AG08396 (cell line): ENCODE results near the gene WDR70.
"Not testable (repeated sequence)": the region's sequence is repeated elsewhere in the genome, so short reads cannot be mapped to it uniquely, and the experiment has no call there.

Experiments
- DNase-seq: peaks from one replicate; pipeline ENCODE4 v3.0.0; 2012; ENCODE audit warnings: low spot score, mixed read lengths

WDR70 gene

DNA sequence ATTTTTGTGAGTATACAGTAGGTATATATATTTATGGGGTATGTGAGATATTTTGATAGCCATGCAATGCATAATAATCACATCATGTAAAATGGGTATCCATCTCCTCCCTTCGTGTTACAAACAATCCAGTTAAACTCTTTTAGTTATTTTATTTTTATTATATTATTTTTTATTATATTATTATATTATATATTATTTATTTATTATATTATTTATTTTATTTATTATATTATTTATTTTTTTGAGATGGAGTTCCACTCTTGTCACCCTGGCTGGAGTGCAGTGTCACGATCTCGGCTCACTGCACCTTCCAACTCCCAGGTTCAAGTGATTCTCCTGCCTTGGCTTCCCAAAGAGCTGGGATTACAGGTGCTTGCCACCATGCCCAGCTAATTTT is 138.6 kb downstream of the WDR70 start:
- no peak for DNase-seq

DNA sequence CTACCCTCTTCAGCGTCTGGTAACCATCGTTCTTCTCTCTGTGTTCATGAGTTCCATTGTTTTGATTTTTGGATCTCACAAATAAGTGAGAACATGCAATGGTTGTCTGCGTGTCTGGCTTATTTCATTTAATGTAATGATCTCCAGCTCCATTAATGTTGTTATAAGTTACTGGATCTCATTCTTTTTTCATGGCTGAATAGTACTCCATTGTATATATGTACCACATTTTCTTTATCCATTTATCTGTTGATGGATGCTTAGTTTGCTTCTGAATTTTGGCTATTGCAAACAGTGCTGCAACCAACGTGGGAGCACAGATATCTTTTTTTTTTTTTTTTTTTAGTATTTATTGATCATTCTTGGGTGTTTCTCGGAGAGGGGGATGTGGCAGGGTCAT is 139.2 kb downstream of the WDR70 start:
- DNase-seq: not testable (repeated sequence)

GRCh38 chr5:37519304-37519703 is 140.2 kb downstream of the WDR70 start:
- DNase-seq: no peak

GRCh38 chr5:37519807-37520206 is 140.7 kb downstream of the WDR70 start:
- DNase-seq: no peak

- no peak for DNase-seq
Observed at GRCh38 chr5:37520811-37521210, 141.7 kb downstream of the WDR70 start.

DNA sequence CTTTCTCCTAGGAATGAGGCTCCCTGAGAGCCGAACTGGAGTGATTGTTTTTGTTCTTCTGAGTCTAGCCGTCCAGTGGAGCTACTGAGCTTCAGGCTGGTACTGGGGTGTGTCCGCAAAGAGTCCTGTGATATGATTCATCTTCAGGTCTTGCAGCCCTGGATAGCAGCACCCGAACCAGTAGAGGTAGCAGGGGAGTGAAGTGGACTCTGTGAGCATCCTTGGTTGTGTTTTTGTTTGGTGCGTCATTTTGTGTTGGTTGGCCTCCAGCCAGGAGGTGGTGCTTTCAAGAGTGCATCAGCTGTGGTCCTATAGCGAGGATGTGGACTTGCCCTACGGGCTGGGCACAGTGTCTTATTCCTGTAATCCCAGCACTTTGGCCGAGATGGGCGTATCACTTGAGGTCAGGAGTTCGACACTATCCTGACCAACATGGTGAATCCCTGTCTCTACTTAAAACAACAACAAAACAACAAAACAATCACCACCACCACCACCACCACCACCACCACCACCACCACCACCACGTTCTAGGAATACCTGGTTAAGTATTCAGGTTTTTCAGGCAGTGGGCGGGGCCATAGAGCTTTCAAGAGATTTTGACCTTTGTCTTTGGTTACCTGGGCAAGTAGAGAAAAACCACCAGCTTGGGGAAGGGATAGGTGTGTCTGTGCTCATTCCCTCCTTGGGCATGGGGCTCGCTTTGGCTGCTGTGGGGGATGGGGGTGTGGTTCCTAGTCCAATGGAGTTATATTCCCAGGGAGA is 154.0 kb downstream of the WDR70 start:
- DNase-seq: no peak

- no peak for DNase-seq
Observed at GRCh38 chr5:37533851-37534250, 154.7 kb downstream of the WDR70 start.

DNA sequence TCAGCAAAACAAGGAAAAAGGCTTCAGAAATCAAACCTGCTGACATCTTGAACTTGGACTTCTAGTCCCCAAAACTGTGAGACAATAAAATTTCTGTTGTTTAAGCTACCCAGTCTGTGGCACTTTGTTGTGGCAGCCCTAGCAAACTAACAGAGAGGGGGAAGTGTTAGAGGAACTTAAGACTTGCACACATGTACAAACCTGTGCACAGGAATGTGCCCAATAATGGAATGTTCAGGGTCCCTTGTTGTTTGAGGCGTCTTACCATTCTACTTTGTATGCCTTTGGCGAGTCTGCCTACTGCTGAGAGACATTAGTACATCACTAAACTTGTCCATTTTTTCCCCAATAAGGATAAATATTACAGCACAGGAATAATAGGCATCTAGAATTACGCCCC is 160.3 kb downstream of the WDR70 start:
- DNase-seq: no peak

GRCh38 chr5:37543216-37543615 is 164.1 kb downstream of the WDR70 start:
- no peak for DNase-seq

- no peak for DNase-seq
Observed at GRCh38 chr5:37549411-37549810, 170.3 kb downstream of the WDR70 start.

GRCh38 chr5:37552161-37552560 is 173.0 kb downstream of the WDR70 start:
- no peak for DNase-seq

GRCh38 chr5:37552770-37553719 is 173.9 kb downstream of the WDR70 start:
- peak; percentile 17 for DNase-seq

GRCh38 chr5:37553720-37554404 is 174.7 kb downstream of the WDR70 start:
- no peak for DNase-seq

GRCh38 chr5:37554405-37554739 is 175.3 kb downstream of the WDR70 start:
- no peak for DNase-seq

- peak; percentile 23 for DNase-seq
Observed at GRCh38 chr5:37554938-37555337, 175.8 kb downstream of the WDR70 start.

DNA sequence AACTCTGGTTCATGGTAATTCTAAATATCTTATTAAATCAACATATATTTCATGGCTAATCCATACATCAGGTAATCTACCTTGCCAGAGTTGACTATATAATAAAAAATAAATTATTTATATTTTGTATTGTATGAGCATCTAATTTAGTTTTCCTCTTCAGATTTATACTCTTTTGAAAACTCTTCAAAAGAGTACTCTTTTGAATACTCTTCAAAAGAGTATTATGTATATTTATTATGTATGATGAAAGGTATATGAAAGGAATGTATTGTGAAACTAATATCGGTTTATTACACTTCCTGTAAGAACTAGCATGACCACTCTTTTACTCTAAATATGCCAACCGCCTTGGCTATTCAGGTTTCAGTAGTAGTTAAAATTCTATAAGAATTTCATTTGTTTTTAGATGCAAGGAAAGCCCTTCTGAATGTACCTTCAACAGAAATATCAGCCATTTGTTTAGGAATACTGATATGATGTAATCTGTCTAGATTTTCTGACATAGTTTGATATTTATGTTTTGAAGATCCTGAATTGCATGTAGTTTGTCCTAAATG is 178.7 kb downstream of the WDR70 start:
- DNase-seq: no peak

DNA sequence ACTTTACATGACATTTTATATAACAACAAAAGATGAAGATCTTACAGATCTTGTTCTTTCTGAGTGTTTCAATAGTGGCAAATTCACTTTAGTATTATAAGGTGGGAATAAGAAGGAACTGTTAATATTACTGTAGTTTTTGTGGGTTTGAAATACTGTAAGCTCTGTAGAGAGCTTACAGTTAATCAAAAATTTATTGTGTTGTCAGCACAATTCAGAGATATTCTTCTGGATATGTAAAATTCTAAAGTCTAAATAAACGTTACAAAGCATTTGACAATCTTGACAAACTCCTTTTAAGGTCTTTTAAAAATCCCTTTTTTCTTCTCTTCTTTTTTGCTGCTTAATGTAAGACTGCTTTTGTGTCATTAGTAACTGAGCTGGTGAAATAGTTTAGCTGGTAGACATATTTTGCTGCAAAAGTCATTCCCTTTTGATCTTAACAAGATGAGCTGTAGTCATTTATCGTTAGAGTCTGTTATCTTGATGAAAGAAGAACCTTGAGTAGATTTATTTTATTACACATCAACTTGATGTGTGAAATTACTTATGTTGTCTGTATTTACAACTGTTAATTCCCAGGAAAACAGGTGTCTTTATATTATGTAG is 186.0 kb downstream of the WDR70 start:
- DNase-seq: no peak

DNA sequence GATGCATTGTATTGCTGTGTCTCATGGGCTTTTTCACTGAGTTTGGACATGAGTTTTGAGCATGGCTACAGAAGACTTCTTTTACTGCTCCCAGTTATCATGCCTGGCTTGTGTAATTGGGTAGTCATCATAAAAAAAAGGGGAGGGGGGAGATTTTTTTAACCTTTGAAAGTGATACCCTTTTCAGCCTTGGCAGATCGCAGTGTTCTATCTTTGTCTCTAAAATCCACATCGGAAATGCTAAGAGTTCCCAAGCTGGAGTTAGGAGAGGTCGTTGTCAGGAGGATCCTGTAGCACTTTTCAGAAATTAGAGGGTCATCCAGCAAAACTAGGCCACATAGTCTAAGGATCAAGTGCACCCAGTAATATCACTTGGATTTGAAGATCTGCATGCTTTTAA is 188.4 kb downstream of the WDR70 start:
- DNase-seq: no peak

DNA sequence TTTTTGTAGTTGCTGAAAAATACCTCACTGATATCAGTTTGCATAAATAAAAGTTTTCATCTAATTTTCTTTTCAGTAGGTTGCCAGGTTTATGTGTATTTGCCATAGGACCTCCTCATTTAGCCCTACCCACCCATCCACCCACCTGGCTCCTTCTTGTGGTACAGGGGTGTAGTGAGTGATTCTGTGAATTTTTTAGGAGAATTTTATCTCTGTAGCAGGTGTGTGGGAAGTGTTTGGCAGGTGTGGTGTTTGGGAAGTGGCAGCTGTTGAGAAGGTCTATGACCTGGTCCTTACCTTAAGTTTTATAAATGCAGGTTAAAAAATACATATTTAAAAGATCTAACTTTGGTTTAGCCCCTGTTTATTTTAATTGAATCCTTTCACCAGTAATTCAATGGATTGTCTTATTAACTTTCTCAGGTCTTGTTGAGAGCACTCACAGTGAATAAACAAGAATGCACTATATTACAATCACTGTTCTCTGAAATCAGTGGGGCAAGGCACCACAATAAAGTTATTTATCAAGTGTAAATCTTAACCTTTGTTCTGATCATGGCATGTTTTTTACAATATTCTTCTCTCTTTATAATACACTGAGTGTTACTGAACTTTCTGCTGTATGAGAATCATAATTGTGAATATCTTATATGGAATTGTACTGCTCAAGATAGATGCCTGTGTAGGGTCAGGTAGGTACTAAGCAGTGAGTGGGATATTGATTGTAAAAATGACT is 189.1 kb downstream of the WDR70 start:
- DNase-seq: no peak

DNA sequence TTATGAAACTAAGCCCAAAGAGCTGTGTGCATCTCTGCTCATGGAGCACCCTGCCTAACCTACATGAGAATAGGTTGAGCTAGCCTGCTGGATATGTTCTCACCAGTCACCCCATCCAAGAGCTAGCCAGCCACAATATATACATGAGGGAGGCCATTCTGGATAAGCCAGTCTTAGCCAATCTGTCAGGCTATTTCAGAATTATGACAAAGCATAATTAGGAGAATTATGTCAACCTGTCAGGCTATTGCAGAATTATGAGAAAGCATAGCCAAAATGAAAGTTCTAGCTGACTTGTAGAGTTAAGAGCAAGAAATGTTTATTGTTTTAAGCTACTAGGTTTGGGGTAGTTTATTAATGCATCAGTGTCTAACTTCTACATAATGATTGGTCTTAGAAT is 189.8 kb downstream of the WDR70 start:
- no peak for DNase-seq

GRCh38 chr5:37569466-37569865 is 190.3 kb downstream of the WDR70 start:
- no peak for DNase-seq
